HepG2 (cell line): ENCODE measurements around the gene RANGRF. TPM values are rescaled to one million over a fixed set of nuclear protein-coding genes. Genes with fewer than 3 reads are reported as not detected.
A peak's percentile ranks its signal among the peaks of the same experiment; 100 is the strongest.

Experiments used
- DNMT3B ChIP-seq: conservative IDR thresholded peaks from 2 replicates; pipeline ENCODE4 v1.6.1; 2016; ENCODE audit warnings: missing biosample characterization, control low read depth
- GTF2F1 ChIP-seq: fragments of 150-350 bp; IDR thresholded peaks from 2 replicates; pipeline ENCODE4 v1.6.1; 2014; ENCODE audit warnings: low read length
- JDP2 ChIP-seq: sonication (generic); formaldehyde crosslinking; IDR thresholded peaks from 2 replicates; pipeline ENCODE4 v1.8.1; 2022; ENCODE audit warnings: missing genetic modification reagents, borderline replicate concordance
- JUN ChIP-seq: sonication (generic); formaldehyde crosslinking; IDR thresholded peaks from 2 replicates; pipeline ENCODE4 v1.4.0; 2020; ENCODE audit warnings: mild to moderate bottlenecking, missing genetic modification reagents
- KLF11 ChIP-seq: IDR thresholded peaks from 2 replicates; pipeline ENCODE4 v1.6.1; 2016; ENCODE audit warnings: missing compliant biosample characterization
- MTA3 ChIP-seq: sonication (generic); formaldehyde crosslinking; IDR thresholded peaks from 2 replicates; pipeline ENCODE4 v1.4.0; 2020; ENCODE audit warnings: missing genetic modification reagents
- NR2F2 ChIP-seq: IDR thresholded peaks from 2 replicates; pipeline ENCODE4 v1.6.1; 2012; ENCODE audit warnings: low read depth, inconsistent platforms, borderline replicate concordance
- PAWR ChIP-seq: sonication (generic); formaldehyde crosslinking; IDR thresholded peaks from 2 replicates; pipeline ENCODE4 v1.4.0; 2020; ENCODE audit warnings: missing genetic modification reagents, mild to moderate bottlenecking, borderline replicate concordance
- PHF20 ChIP-seq: sonication (generic); formaldehyde crosslinking; IDR thresholded peaks from 2 replicates; pipeline ENCODE4 v1.5.0; 2020; ENCODE audit warnings: mild to moderate bottlenecking, missing genetic modification reagents
- PLRG1 ChIP-seq: fragments of 450-650 bp; conservative IDR thresholded peaks from 2 replicates; pipeline ENCODE4 v1.6.1; 2016
- RBM22 ChIP-seq: fragments of 200-400 bp; formaldehyde crosslinking; optimal IDR thresholded peaks from 2 replicates; pipeline ENCODE3; 2017; ENCODE audit warnings: mild to moderate bottlenecking, low read length, moderate library complexity
- SAFB2 ChIP-seq: sonication (generic); formaldehyde crosslinking; IDR thresholded peaks from 2 replicates; pipeline ENCODE4 v1.5.1; 2020; ENCODE audit warnings: missing genetic modification reagents, low read depth, mild to moderate bottlenecking, borderline replicate concordance
- SIX4 ChIP-seq: sonication (generic); formaldehyde crosslinking; IDR thresholded peaks from 2 replicates; pipeline ENCODE4 v1.4.0; 2020; ENCODE audit warnings: missing genetic modification reagents
- SMAD3 ChIP-seq: sonication (generic); formaldehyde crosslinking; IDR thresholded peaks from 2 replicates; pipeline ENCODE4 v1.4.0; 2020; ENCODE audit warnings: missing genetic modification reagents
- SMARCE1 ChIP-seq: fragments of 450-650 bp; IDR thresholded peaks from 2 replicates; pipeline ENCODE4 v1.6.1; 2017; ENCODE audit warnings: borderline replicate concordance
- TFE3 ChIP-seq: IDR thresholded peaks from 2 replicates; pipeline ENCODE4 v1.6.1; 2016
- ZNF138 ChIP-seq: sonication (generic); formaldehyde crosslinking; IDR thresholded peaks from 2 replicates; pipeline ENCODE4 v1.5.0; 2020; ENCODE audit warnings: mild to moderate bottlenecking, low read depth, missing genetic modification reagents
- ZNF20 ChIP-seq: sonication (generic); formaldehyde crosslinking; IDR thresholded peaks from 2 replicates; pipeline ENCODE4 v1.4.0; 2020; ENCODE audit warnings: mild to moderate bottlenecking, moderate library complexity, missing genetic modification reagents
- ZNF282 ChIP-seq: fragments of 450-650 bp; IDR thresholded peaks from 2 replicates; pipeline ENCODE4 v1.6.1; 2018; ENCODE audit not compliant: partially characterized antibody
- ZNF33A ChIP-seq: sonication (generic); formaldehyde crosslinking; IDR thresholded peaks from 2 replicates; pipeline ENCODE4 v1.5.1; 2020; ENCODE audit warnings: missing genetic modification reagents, mild to moderate bottlenecking, moderate library complexity, borderline replicate concordance
- ZNF446 ChIP-seq: sonication (generic); formaldehyde crosslinking; IDR thresholded peaks from 2 replicates; pipeline ENCODE4 v1.5.0; 2020; ENCODE audit warnings: mild to moderate bottlenecking, missing genetic modification reagents
- polyA plus RNA-seq, 8 experiments: library from polyadenylated mRNA; depleted of rRNA in 3 of 8; stranded (reverse) in 7 of 8; unstranded in 1 of 8; fragments of >200 nt; fragmentation: Illumina TruSeq in 4 of 8; extraction: Trizol in 4 of 8; gene quantifications; 2 replicates each; pipeline versions ENCODE4 v1.2.1 to v1.2.3, GENCODE V29; 2011 to 2016; ENCODE audit warnings: low read depth in 4 of 8, missing spikeins in 1 of 8, mixed read lengths in 1 of 8; ENCODE audit not compliant: insufficient read depth in 1 of 8
- total RNA-seq, 5 experiments: library from RNA; depleted of rRNA; stranded (reverse); fragments of >200 nt; fragmentation: Illumina TruSeq; extraction: Trizol; gene quantifications; 2 replicates each; pipeline ENCODE4 v1.2.3, GENCODE V29; 2016; ENCODE audit warnings: low read depth in 1 of 5
- TF ChIP-seq, protein P1 (sequence below): sonication (generic); formaldehyde crosslinking; IDR thresholded peaks from 2 replicates; pipeline ENCODE4 v1.5.1; 2020; ENCODE audit warnings: mild to moderate bottlenecking, missing genetic modification reagents, borderline replicate concordance
- TF ChIP-seq, protein P2 (sequence below): sonication (generic); formaldehyde crosslinking; IDR thresholded peaks from 2 replicates; pipeline ENCODE4 v1.5.0; 2020; ENCODE audit warnings: missing genetic modification reagents
- TF ChIP-seq, protein P3 (sequence below): sonication (generic); formaldehyde crosslinking; IDR thresholded peaks from 2 replicates; pipeline ENCODE4 v1.5.1; 2020; ENCODE audit warnings: mild to moderate bottlenecking, missing genetic modification reagents, moderate library complexity

The RANGRF gene
- total and polyA plus RNA-seq, 2 of the 13 experiments (the other 11 are each of a cell fraction or from before 2014, with no cell fraction given) = 18.6 to 40.7 TPM

DNA sequence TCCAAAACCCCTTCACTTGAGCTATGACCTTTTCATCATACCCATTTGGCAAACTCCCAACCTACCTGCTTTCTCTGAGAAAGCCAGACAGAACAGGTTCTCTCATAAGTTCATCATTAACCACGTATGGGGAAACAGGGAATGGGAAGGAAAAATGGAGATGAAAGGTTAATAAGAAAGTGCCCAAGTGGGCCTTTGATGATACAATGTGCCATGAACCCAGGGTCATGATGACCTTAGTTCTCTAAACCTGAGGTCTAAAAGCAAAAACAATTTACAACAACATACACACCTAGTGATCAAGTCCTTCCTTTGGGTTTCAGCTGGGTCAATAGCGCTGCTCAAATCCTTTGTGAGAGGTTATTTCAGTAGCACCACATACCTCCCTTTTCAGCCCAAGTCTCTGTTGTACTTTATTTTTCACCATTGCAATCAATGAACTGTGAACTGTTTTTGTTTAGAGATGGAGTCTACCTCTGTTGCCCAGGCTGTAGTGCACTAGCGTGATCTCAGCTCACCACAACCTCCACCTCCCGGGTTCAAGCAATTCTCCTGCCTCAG lies 14.5 kb upstream of the RANGRF start (continued):
- TF ChIP-seq PHF20 (CRISPR knock-in tag) = no peak
- peak; percentile 72; the same call in 1 of the 2 replicates for TF ChIP-seq ZNF33A
- no peak for TF ChIP-seq DNMT3B (CRISPR knock-in tag)
- no peak for TF ChIP-seq GTF2F1
- TF ChIP-seq ZNF138 (CRISPR knock-in tag) = no peak
- peak; percentile 88 for TF ChIP-seq SMAD3 (CRISPR knock-in tag)
- TF ChIP-seq ZNF20 (CRISPR knock-in tag) = no peak
- no peak for TF ChIP-seq MTA3 (CRISPR knock-in tag)
- TF ChIP-seq SIX4 (CRISPR knock-in tag) = no peak
- TF ChIP-seq SAFB2 (CRISPR knock-in tag) = no peak
- TF ChIP-seq, protein P1, sequence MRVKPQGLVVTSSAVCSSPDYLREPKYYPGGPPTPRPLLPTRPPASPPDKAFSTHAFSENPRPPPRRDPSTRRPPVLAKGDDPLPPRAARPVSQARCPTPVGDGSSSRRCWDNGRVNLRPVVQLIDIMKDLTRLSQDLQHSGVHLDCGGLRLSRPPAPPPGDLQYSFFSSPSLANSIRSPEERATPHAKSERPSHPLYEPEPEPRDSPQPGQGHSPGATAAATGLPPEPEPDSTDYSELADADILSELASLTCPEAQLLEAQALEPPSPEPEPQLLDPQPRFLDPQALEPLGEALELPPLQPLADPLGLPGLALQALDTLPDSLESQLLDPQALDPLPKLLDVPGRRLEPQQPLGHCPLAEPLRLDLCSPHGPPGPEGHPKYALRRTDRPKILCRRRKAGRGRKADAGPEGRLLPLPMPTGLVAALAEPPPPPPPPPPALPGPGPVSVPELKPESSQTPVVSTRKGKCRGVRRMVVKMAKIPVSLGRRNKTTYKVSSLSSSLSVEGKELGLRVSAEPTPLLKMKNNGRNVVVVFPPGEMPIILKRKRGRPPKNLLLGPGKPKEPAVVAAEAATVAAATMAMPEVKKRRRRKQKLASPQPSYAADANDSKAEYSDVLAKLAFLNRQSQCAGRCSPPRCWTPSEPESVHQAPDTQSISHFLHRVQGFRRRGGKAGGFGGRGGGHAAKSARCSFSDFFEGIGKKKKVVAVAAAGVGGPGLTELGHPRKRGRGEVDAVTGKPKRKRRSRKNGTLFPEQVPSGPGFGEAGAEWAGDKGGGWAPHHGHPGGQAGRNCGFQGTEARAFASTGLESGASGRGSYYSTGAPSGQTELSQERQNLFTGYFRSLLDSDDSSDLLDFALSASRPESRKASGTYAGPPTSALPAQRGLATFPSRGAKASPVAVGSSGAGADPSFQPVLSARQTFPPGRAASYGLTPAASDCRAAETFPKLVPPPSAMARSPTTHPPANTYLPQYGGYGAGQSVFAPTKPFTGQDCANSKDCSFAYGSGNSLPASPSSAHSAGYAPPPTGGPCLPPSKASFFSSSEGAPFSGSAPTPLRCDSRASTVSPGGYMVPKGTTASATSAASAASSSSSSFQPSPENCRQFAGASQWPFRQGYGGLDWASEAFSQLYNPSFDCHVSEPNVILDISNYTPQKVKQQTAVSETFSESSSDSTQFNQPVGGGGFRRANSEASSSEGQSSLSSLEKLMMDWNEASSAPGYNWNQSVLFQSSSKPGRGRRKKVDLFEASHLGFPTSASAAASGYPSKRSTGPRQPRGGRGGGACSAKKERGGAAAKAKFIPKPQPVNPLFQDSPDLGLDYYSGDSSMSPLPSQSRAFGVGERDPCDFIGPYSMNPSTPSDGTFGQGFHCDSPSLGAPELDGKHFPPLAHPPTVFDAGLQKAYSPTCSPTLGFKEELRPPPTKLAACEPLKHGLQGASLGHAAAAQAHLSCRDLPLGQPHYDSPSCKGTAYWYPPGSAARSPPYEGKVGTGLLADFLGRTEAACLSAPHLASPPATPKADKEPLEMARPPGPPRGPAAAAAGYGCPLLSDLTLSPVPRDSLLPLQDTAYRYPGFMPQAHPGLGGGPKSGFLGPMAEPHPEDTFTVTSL = peak; percentile 93
- TF ChIP-seq PLRG1 = no peak
- peak; percentile 52; the same call in 1 of the 2 replicates for TF ChIP-seq TFE3 (CRISPR knock-in tag)
- no peak for TF ChIP-seq RBM22
- TF ChIP-seq JUN (CRISPR knock-in tag) = no peak; the same call in 1 of the 2 replicates
- TF ChIP-seq, protein P2, sequence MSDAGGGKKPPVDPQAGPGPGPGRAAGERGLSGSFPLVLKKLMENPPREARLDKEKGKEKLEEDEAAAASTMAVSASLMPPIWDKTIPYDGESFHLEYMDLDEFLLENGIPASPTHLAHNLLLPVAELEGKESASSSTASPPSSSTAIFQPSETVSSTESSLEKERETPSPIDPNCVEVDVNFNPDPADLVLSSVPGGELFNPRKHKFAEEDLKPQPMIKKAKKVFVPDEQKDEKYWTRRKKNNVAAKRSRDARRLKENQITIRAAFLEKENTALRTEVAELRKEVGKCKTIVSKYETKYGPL = no peak
- TF ChIP-seq JDP2 (CRISPR knock-in tag) = no peak
- no peak for TF ChIP-seq PAWR (CRISPR knock-in tag)
- no peak for TF ChIP-seq KLF11
- TF ChIP-seq ZNF446 (CRISPR knock-in tag) = no peak
- TF ChIP-seq NR2F2 = peak; percentile 96
- no peak for TF ChIP-seq SMARCE1
- TF ChIP-seq ZNF282 = no peak
- TF ChIP-seq, protein P3, sequence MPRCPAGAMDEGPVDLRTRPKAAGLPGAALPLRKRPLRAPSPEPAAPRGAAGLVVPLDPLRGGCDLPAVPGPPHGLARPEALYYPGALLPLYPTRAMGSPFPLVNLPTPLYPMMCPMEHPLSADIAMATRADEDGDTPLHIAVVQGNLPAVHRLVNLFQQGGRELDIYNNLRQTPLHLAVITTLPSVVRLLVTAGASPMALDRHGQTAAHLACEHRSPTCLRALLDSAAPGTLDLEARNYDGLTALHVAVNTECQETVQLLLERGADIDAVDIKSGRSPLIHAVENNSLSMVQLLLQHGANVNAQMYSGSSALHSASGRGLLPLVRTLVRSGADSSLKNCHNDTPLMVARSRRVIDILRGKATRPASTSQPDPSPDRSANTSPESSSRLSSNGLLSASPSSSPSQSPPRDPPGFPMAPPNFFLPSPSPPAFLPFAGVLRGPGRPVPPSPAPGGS (CRISPR knock-in tag) = no peak
